ENCODE results near the gene SEPTIN12. TPM values are rescaled to one million over a fixed set of nuclear protein-coding genes. Genes with fewer than 3 reads are reported as not detected.

The SEPTIN12 gene
- total RNA-seq, 2 donors from 2014 or later: 10.8 TPM; not detected in 1

- H3K4me3 ChIP-seq: no peak overlapping the region
- intact Hi-C loops (cut with DNase I): no loop called here
- no peaks in the 10 kb centered on the region for H3K4me1 ChIP-seq (replicated peaks)
- no peaks in the 10 kb centered on the region for H3K9me3 ChIP-seq
- WGBS: 68% methylated on average over 6 of the region's 6 CpGs
- DNase-seq (ENCODE audit: low spot score): no peak
- no peak overlapping the region for H3K27ac ChIP-seq
- no peaks in the 10 kb centered on the region for H3K27me3 ChIP-seq (replicated peaks; ENCODE audit: insufficient read depth)
- TF ChIP-seq CTCF (IDR thresholded peaks at IDR 0.05): no peak
- TF ChIP-seq POLR2AphosphoS5 (IDR thresholded peaks at IDR 0.05): no peak
- no peak for TF ChIP-seq POLR2A (IDR thresholded peaks at IDR 0.05)
- H3K36me3 ChIP-seq: peaks cover 0 to 12% of the 10 kb centered on the region in 2 donors
Observed at GRCh38 chr16:4820652-4821051, 32.5 kb upstream of the SEPTIN12 start.

GRCh38 chr16:4814542-4815173 is 26.5 kb upstream of the SEPTIN12 start:
- no peak for TF ChIP-seq POLR2A (IDR thresholded peaks at IDR 0.05)
- no peak for TF ChIP-seq POLR2AphosphoS5 (IDR thresholded peaks at IDR 0.05)
- TF ChIP-seq CTCF (IDR thresholded peaks at IDR 0.05): no peak
- peaks cover 9% of the 10 kb centered on the region for H3K4me1 ChIP-seq (replicated peaks)
- peak overlapping the region; percentile 11 to 48 for H3K27ac ChIP-seq
- intact Hi-C loops (cut with DNase I): no loop called here
- no peak for DNase-seq (ENCODE audit: low spot score)
- 75% methylated on average over 16 of the region's 16 CpGs for WGBS
- H3K4me3 ChIP-seq: no peak overlapping the region
- peaks cover 0 to 6% of the 10 kb centered on the region in 2 donors for H3K36me3 ChIP-seq
- no peaks in the 10 kb centered on the region for H3K9me3 ChIP-seq
- H3K27me3 ChIP-seq (replicated peaks; ENCODE audit: insufficient read depth): no peaks in the 10 kb centered on the region

GRCh38 chr16:4814046-4814445 is 25.9 kb upstream of the SEPTIN12 start:
- Histone ChIP-seq H3K27ac (peak overlapping the region; percentile 48 to 61), H3K9me3 (no peaks in the 10 kb centered on the region), H3K4me3 (no peak overlapping the region), H3K27me3 (replicated peaks; ENCODE audit: insufficient read depth) (no peaks in the 10 kb centered on the region), H3K4me1 (replicated peaks) (peaks cover 9% of the 10 kb centered on the region), H3K36me3 (peaks cover 0 to 6% of the 10 kb centered on the region in 2 donors)
- TF ChIP-seq POLR2A (IDR thresholded peaks at IDR 0.05): no peak
- peak; percentile 59 for TF ChIP-seq POLR2AphosphoS5 (IDR thresholded peaks at IDR 0.05)
- intact Hi-C loops (cut with DNase I): no loop called here
- DNase-seq (ENCODE audit: low spot score): no peak

GRCh38 chr16:4813251-4814003 is 25.3 kb upstream of the SEPTIN12 start:
- no peak for TF ChIP-seq POLR2AphosphoS5 (IDR thresholded peaks at IDR 0.05)
- no peak for TF ChIP-seq POLR2A (IDR thresholded peaks at IDR 0.05)
- TF ChIP-seq CTCF (IDR thresholded peaks at IDR 0.05): no peak
- no peak for DNase-seq (ENCODE audit: low spot score)
- Histone ChIP-seq H3K4me3 (no peak overlapping the region), H3K27me3 (replicated peaks; ENCODE audit: insufficient read depth) (no peaks in the 10 kb centered on the region), H3K36me3 (peaks cover 0 to 6% of the 10 kb centered on the region in 2 donors), H3K9me3 (no peaks in the 10 kb centered on the region), H3K27ac (peak overlapping the region; percentile 3 to 61), H3K4me1 (replicated peaks) (peaks cover 9% of the 10 kb centered on the region)
- WGBS: 92% methylated on average over 16 of the region's 16 CpGs
- intact Hi-C loops (cut with DNase I): no loop called here

- Histone ChIP-seq H3K4me1 (replicated peaks) (peaks cover 9% of the 10 kb centered on the region), H3K9me3 (no peaks in the 10 kb centered on the region), H3K4me3 (no peak overlapping the region), H3K36me3 (peaks cover 0 to 6% of the 10 kb centered on the region in 2 donors), H3K27me3 (replicated peaks; ENCODE audit: insufficient read depth) (no peaks in the 10 kb centered on the region), H3K27ac (no peak overlapping the region)
- 86% methylated on average over 9 of the region's 9 CpGs for WGBS
- no peak for DNase-seq (ENCODE audit: low spot score)
- no peak for TF ChIP-seq POLR2A (IDR thresholded peaks at IDR 0.05)
- intact Hi-C loops (cut with DNase I): no loop called here
Observed at GRCh38 chr16:4811773-4812172, 23.6 kb upstream of the SEPTIN12 start.

Data from prostate gland (tissue), 2 donors.